Duodenal mucosa (tissue), 2 donors: Measurements from ENCODE around the gene C2CD4C.
"Not testable (repeated sequence)": the region's sequence is repeated elsewhere in the genome, so short reads cannot be mapped to it uniquely, and the experiment has no call there.

Experiments
- H3K27ac ChIP-seq: one replicate; pipeline ENCODE4 v1.7.0; 2013; ENCODE audit warnings: low read depth, low read length
- H3K27me3 ChIP-seq, 2 donors: one replicate each; pipeline ENCODE4 v1.7.0; 2013; ENCODE audit warnings: low read length in 2 of 2, control low read depth in 1 of 2; ENCODE audit not compliant: insufficient read depth in 2 of 2, control insufficient read depth in 1 of 2
- H3K36me3 ChIP-seq, 2 donors: one replicate each; pipeline ENCODE4 v1.7.0; 2013; ENCODE audit warnings: low read length in 2 of 2, control low read depth in 1 of 2; ENCODE audit not compliant: insufficient read depth in 2 of 2, control insufficient read depth in 1 of 2
- H3K4me1 ChIP-seq, 2 donors: one replicate each; pipeline ENCODE4 v1.7.0; 2013; ENCODE audit warnings: low read length in 2 of 2, control low read depth in 1 of 2; ENCODE audit not compliant: insufficient read depth in 2 of 2, control insufficient read depth in 1 of 2
- H3K4me3 ChIP-seq, 2 donors: one replicate each; pipeline ENCODE4 v1.7.0; 2013; ENCODE audit warnings: low read length in 2 of 2, low read depth in 1 of 2
- H3K9ac ChIP-seq, 2 donors: one replicate each; pipeline ENCODE4 v1.7.0; 2013; ENCODE audit warnings: low read length in 2 of 2, low read depth in 1 of 2
- H3K9me3 ChIP-seq, 2 donors: one replicate each; pipeline ENCODE4 v1.7.0; 2013; ENCODE audit warnings: low read length in 2 of 2, control low read depth in 1 of 2; ENCODE audit not compliant: control insufficient read depth in 1 of 2

The C2CD4C gene

GRCh38 chr19:415292-415691, 6.3 kb upstream of the C2CD4C start:
- Histone ChIP-seq H3K4me3 (no peak overlapping the region), H3K4me1 (no peaks in the 10 kb centered on the region), H3K36me3 (no peaks in the 10 kb centered on the region), H3K27me3 (peaks cover 3 to 13% of the 10 kb centered on the region in 2 donors), H3K9me3 (no peaks in the 10 kb centered on the region), H3K27ac (no peak overlapping the region), H3K9ac (no peak overlapping the region)

GRCh38 chr19:413756-414420, 4.9 kb upstream of the C2CD4C start:
- Histone ChIP-seq H3K36me3 (no peaks in the 10 kb centered on the region), H3K27ac (no peak overlapping the region), H3K9me3 (no peaks in the 10 kb centered on the region), H3K4me3 (no peak overlapping the region), H3K4me1 (peaks cover 0 to 4% of the 10 kb centered on the region in 2 donors), H3K27me3 (peaks cover 14 to 25% of the 10 kb centered on the region in 2 donors), H3K9ac (no peak overlapping the region)

GRCh38 chr19:412356-413355, 3.7 kb upstream of the C2CD4C start:
- H3K4me3 ChIP-seq, result no peak overlapping the region
- H3K9ac ChIP-seq, result no peak overlapping the region
- peaks cover 0 to 4% of the 10 kb centered on the region in 2 donors for H3K4me1 ChIP-seq
- H3K27ac ChIP-seq, result no peak overlapping the region
- H3K27me3 ChIP-seq, result peaks cover 14 to 28% of the 10 kb centered on the region in 2 donors
- H3K9me3 ChIP-seq, result no peaks in the 10 kb centered on the region
- no peaks in the 10 kb centered on the region for H3K36me3 ChIP-seq

- no peak overlapping the region for H3K9ac ChIP-seq
- peaks cover 14 to 32% of the 10 kb centered on the region in 2 donors for H3K27me3 ChIP-seq
- H3K9me3 ChIP-seq, result no peaks in the 10 kb centered on the region
- no peak overlapping the region for H3K27ac ChIP-seq
- H3K4me3 ChIP-seq, result no peak overlapping the region
- peaks cover 0 to 4% of the 10 kb centered on the region in 2 donors for H3K4me1 ChIP-seq
- H3K36me3 ChIP-seq, result no peaks in the 10 kb centered on the region
These were observed 2.9 kb upstream of the C2CD4C start for GRCh38 chr19:411723-412355.

- H3K4me1 ChIP-seq, H3K9ac ChIP-seq, H3K9me3 ChIP-seq, H3K27ac ChIP-seq, H3K4me3 ChIP-seq, H3K36me3 ChIP-seq: not testable (repeated sequence)
- H3K27me3 ChIP-seq, result peaks cover 14 to 35% of the 10 kb centered on the region in 2 donors
These were observed 2.3 kb upstream of the C2CD4C start for GRCh38 chr19:411121-411722.

- H3K9ac ChIP-seq, result no peak overlapping the region
These were observed 1.4 kb upstream of the C2CD4C start for GRCh38 chr19:410243-410781.

GRCh38 chr19:409516-410242, 732 bp upstream of the C2CD4C start:
- peak overlapping the region; percentile 15 to 40 for H3K4me3 ChIP-seq
- peaks cover 0 to 7% of the 10 kb centered on the region in 2 donors for H3K4me1 ChIP-seq
- H3K9me3 ChIP-seq, result no peaks in the 10 kb centered on the region
- no peak overlapping the region for H3K27ac ChIP-seq
- peaks cover 14 to 44% of the 10 kb centered on the region in 2 donors for H3K27me3 ChIP-seq
- no peak overlapping the region for H3K9ac ChIP-seq
- H3K36me3 ChIP-seq, result no peaks in the 10 kb centered on the region

More at GRCh38 chr19:410243-410781, 1.4 kb upstream of the C2CD4C start:
- Histone ChIP-seq H3K4me1 (peaks cover 0 to 7% of the 10 kb centered on the region in 2 donors), H3K4me3 (no peak overlapping the region), H3K9me3 (no peaks in the 10 kb centered on the region), H3K27ac (no peak overlapping the region), H3K27me3 (peaks cover 14 to 44% of the 10 kb centered on the region in 2 donors), H3K36me3 (no peaks in the 10 kb centered on the region)

GRCh38 chr19:408441-408901, 476 bp downstream of the C2CD4C start:
- H3K4me3 ChIP-seq, result no peak overlapping the region
- no peaks in the 10 kb centered on the region for H3K9me3 ChIP-seq
- no peak overlapping the region for H3K27ac ChIP-seq
- H3K36me3 ChIP-seq, result no peaks in the 10 kb centered on the region
- H3K9ac ChIP-seq, result no peak overlapping the region
- H3K27me3 ChIP-seq, result peaks cover 16 to 41% of the 10 kb centered on the region in 2 donors
- H3K4me1 ChIP-seq, result peaks cover 0 to 7% of the 10 kb centered on the region in 2 donors
